ENCODE measurements around the gene TTC28.

Gene TTC28

DNA sequence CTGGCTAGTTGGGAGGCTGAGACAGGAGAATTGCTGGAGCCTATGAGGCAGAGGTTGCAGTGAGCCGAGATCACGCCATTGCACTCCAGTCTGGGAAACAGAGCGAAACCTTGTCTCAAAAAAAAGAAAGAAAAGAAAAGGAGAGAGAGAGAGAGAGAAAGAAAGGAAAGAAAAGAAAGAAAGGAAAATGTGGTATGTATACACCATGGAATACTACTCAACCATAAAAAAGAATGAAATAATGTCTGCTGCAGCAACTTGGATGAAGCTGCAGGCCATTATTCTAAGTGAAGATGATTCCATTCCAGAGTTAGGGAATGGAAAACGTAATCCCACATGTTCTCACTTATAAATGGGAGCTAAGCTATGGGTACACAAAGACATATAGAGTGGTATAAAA, 30.8 kb downstream of the TTC28 start:
- DNase-seq, result no peak
- Histone ChIP-seq H3K27me3 (replicated peaks; ENCODE audit: control insufficient read depth, insufficient read depth, low read length, poor library complexity, severe bottlenecking) (peaks cover 9% of the 10 kb centered on the region), H3K4me3 (ENCODE audit: insufficient read depth, low read depth, low read length, poor library complexity, severe bottlenecking) (no peak overlapping the region), H3K4me1 (ENCODE audit: control insufficient read depth, insufficient read depth, low read length, poor library complexity, severe bottlenecking) (no peaks in the 10 kb centered on the region), H3K27ac (ENCODE audit: insufficient read depth, low read length, poor library complexity, severe bottlenecking) (no peak overlapping the region), H3K9me3 (ENCODE audit: control insufficient read depth, low read length) (no peaks in the 10 kb centered on the region), H3K36me3 (ENCODE audit: control insufficient read depth, insufficient read depth, low read length) (no peaks in the 10 kb centered on the region)

DNA sequence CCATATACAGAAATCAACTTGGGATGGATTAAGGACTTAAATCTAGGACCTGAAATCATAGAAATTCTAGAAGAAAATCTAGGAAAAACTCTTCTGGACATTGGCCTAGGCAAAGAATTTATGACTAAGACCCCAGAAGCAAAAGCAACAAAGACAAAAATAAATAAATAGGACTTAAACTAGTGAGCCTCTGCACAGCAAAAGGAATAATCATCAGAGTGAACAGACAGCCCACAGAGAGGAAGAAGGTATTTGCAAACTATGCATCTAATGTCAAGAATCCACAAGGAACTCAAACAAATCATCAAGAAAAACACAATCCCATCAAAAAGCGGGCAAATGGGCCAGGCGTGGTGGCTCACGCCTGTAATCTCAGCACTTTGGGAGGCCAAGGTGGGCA, 32.4 kb downstream of the TTC28 start:
- DNase-seq, result no peak
- Histone ChIP-seq H3K4me1 (ENCODE audit: control insufficient read depth, insufficient read depth, low read length, poor library complexity, severe bottlenecking) (no peaks in the 10 kb centered on the region), H3K4me3 (ENCODE audit: insufficient read depth, low read depth, low read length, poor library complexity, severe bottlenecking) (no peak overlapping the region), H3K27me3 (replicated peaks; ENCODE audit: control insufficient read depth, insufficient read depth, low read length, poor library complexity, severe bottlenecking) (peaks cover 9% of the 10 kb centered on the region), H3K36me3 (ENCODE audit: control insufficient read depth, insufficient read depth, low read length) (no peaks in the 10 kb centered on the region), H3K27ac (ENCODE audit: insufficient read depth, low read length, poor library complexity, severe bottlenecking) (no peak overlapping the region), H3K9me3 (ENCODE audit: control insufficient read depth, low read length) (no peaks in the 10 kb centered on the region)

- no peak overlapping the region for H3K4me3 ChIP-seq (ENCODE audit: insufficient read depth, low read depth, low read length, poor library complexity, severe bottlenecking)
- no peaks in the 10 kb centered on the region for H3K36me3 ChIP-seq (ENCODE audit: control insufficient read depth, insufficient read depth, low read length)
- no peaks in the 10 kb centered on the region for H3K4me1 ChIP-seq (ENCODE audit: control insufficient read depth, insufficient read depth, low read length, poor library complexity, severe bottlenecking)
- peaks cover 6% of the 10 kb centered on the region for H3K27me3 ChIP-seq (replicated peaks; ENCODE audit: control insufficient read depth, insufficient read depth, low read length, poor library complexity, severe bottlenecking)
- no peaks in the 10 kb centered on the region for H3K9me3 ChIP-seq (ENCODE audit: control insufficient read depth, low read length)
- no peak overlapping the region for H3K27ac ChIP-seq (ENCODE audit: insufficient read depth, low read length, poor library complexity, severe bottlenecking)
- DNase-seq, result no peak
These were observed 40.3 kb downstream of the TTC28 start for GRCh38 chr22:28639321-28639720.

- H3K4me3 ChIP-seq (ENCODE audit: insufficient read depth, low read depth, low read length, poor library complexity, severe bottlenecking), result no peak overlapping the region
These were observed 42.4 kb downstream of the TTC28 start for GRCh38 chr22:28637225-28637624.

DNA sequence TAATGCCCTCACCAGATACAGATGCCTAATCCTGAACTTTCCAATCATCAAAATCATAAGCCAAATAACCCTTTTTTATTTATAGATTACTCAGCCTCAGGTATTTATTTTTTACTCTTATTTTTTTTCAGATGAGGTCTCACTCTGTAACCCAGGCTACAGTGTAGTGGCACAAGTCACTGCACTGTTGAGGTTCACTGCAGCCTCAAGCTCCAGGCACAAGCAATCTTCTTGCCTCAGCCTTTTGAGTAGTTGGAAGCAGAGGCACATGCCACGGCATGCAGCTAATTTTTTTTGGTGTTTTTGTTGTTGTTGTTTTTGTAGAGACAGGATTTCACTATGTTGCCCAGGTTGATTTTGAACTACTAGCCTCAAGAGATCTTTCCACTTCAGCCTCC, 49.5 kb downstream of the TTC28 start:
- no peaks in the 10 kb centered on the region for H3K9me3 ChIP-seq (ENCODE audit: control insufficient read depth, low read length)
- no peak overlapping the region for H3K4me3 ChIP-seq (ENCODE audit: insufficient read depth, low read depth, low read length, poor library complexity, severe bottlenecking)
- no peaks in the 10 kb centered on the region for H3K36me3 ChIP-seq (ENCODE audit: control insufficient read depth, insufficient read depth, low read length)
- no peak for DNase-seq
- H3K27me3 ChIP-seq (replicated peaks; ENCODE audit: control insufficient read depth, insufficient read depth, low read length, poor library complexity, severe bottlenecking), result no peaks in the 10 kb centered on the region
- no peaks in the 10 kb centered on the region for H3K4me1 ChIP-seq (ENCODE audit: control insufficient read depth, insufficient read depth, low read length, poor library complexity, severe bottlenecking)
- no peak overlapping the region for H3K27ac ChIP-seq (ENCODE audit: insufficient read depth, low read length, poor library complexity, severe bottlenecking)

More at GRCh38 chr22:28637225-28637624, 42.4 kb downstream of the TTC28 start:
- H3K27ac ChIP-seq (ENCODE audit: insufficient read depth, low read length, poor library complexity, severe bottlenecking), result no peak overlapping the region
- DNase-seq, result no peak
- H3K27me3 ChIP-seq (replicated peaks; ENCODE audit: control insufficient read depth, insufficient read depth, low read length, poor library complexity, severe bottlenecking), result peaks cover 3% of the 10 kb centered on the region
- H3K36me3 ChIP-seq (ENCODE audit: control insufficient read depth, insufficient read depth, low read length), result no peaks in the 10 kb centered on the region
- no peaks in the 10 kb centered on the region for H3K9me3 ChIP-seq (ENCODE audit: control insufficient read depth, low read length)
- H3K4me1 ChIP-seq (ENCODE audit: control insufficient read depth, insufficient read depth, low read length, poor library complexity, severe bottlenecking), result no peaks in the 10 kb centered on the region

DNA sequence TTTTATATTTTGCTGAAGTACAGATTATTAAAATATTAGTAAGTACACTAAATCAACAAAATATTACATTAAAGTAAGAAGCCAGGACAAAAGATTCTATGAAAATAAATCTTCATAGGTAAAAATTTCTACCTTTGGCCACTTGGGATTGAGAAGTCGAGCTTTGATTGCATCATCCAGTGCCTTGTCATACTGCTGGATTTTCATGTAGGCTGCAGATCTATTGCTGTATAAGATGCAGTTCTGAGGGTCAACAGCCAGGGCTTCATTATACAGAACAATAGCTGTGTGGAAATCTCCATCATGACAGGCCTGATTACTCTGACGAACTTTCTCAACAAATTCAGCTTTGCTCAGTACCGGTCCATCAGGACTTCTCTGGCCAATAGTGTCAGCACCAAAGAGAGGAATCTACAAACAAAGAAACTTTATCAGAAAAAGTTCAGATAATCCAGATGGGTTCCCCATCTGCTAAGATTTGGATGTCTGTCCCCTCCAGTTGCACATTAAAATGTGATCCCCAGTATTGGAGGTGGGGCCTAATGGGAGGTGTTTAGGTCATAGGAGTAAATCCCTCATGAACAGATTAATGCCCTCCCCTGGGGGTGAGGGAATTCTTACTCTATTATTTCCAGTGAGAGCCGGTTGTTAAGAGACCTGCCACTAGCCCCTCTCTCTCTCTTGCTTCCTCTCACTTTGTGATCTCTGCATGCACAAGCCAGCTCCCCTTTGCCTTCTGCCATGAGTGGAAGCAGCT, 50.0 kb downstream of the TTC28 start:
- DNase-seq, result no peak
- Histone ChIP-seq H3K4me3 (ENCODE audit: insufficient read depth, low read depth, low read length, poor library complexity, severe bottlenecking) (no peak overlapping the region), H3K27me3 (replicated peaks; ENCODE audit: control insufficient read depth, insufficient read depth, low read length, poor library complexity, severe bottlenecking) (no peaks in the 10 kb centered on the region), H3K27ac (ENCODE audit: insufficient read depth, low read length, poor library complexity, severe bottlenecking) (no peak overlapping the region), H3K36me3 (ENCODE audit: control insufficient read depth, insufficient read depth, low read length) (no peaks in the 10 kb centered on the region), H3K4me1 (ENCODE audit: control insufficient read depth, insufficient read depth, low read length, poor library complexity, severe bottlenecking) (no peaks in the 10 kb centered on the region), H3K9me3 (ENCODE audit: control insufficient read depth, low read length) (no peaks in the 10 kb centered on the region)

GRCh38 chr22:28628766-28629165, 50.9 kb downstream of the TTC28 start:
- no peaks in the 10 kb centered on the region for H3K27me3 ChIP-seq (replicated peaks; ENCODE audit: control insufficient read depth, insufficient read depth, low read length, poor library complexity, severe bottlenecking)
- no peaks in the 10 kb centered on the region for H3K9me3 ChIP-seq (ENCODE audit: control insufficient read depth, low read length)
- no peaks in the 10 kb centered on the region for H3K36me3 ChIP-seq (ENCODE audit: control insufficient read depth, insufficient read depth, low read length)
- H3K4me3 ChIP-seq (ENCODE audit: insufficient read depth, low read depth, low read length, poor library complexity, severe bottlenecking), result no peak overlapping the region
- H3K27ac ChIP-seq (ENCODE audit: insufficient read depth, low read length, poor library complexity, severe bottlenecking), result no peak overlapping the region
- no peaks in the 10 kb centered on the region for H3K4me1 ChIP-seq (ENCODE audit: control insufficient read depth, insufficient read depth, low read length, poor library complexity, severe bottlenecking)
- no peak for DNase-seq

DNA sequence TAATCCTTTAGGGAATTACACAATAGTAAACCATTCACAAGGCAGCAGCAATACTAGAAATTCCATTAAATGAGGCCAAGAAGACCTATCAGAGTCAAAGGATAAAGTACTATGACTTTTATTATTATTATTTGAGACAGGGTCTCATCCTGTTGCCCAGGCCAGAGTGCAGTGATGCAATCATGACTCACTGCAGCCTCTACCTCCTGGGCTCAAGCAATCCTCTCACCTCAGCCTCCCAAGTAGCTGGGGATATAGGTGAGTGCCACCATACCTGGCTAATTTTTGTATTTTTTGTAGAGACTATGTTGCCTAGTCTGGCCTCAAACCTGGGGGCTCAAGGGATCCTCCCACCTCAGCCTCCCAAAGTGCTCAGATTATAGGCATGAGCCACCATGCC, 51.8 kb downstream of the TTC28 start:
- no peaks in the 10 kb centered on the region for H3K27me3 ChIP-seq (replicated peaks; ENCODE audit: control insufficient read depth, insufficient read depth, low read length, poor library complexity, severe bottlenecking)
- H3K4me3 ChIP-seq (ENCODE audit: insufficient read depth, low read depth, low read length, poor library complexity, severe bottlenecking), result no peak overlapping the region
- no peaks in the 10 kb centered on the region for H3K9me3 ChIP-seq (ENCODE audit: control insufficient read depth, low read length)
- DNase-seq, result no peak
- no peaks in the 10 kb centered on the region for H3K4me1 ChIP-seq (ENCODE audit: control insufficient read depth, insufficient read depth, low read length, poor library complexity, severe bottlenecking)
- H3K27ac ChIP-seq (ENCODE audit: insufficient read depth, low read length, poor library complexity, severe bottlenecking), result no peak overlapping the region
- H3K36me3 ChIP-seq (ENCODE audit: control insufficient read depth, insufficient read depth, low read length), result no peaks in the 10 kb centered on the region

- no peaks in the 10 kb centered on the region for H3K36me3 ChIP-seq (ENCODE audit: control insufficient read depth, insufficient read depth, low read length)
- no peaks in the 10 kb centered on the region for H3K9me3 ChIP-seq (ENCODE audit: control insufficient read depth, low read length)
- no peak overlapping the region for H3K27ac ChIP-seq (ENCODE audit: insufficient read depth, low read length, poor library complexity, severe bottlenecking)
- H3K27me3 ChIP-seq (replicated peaks; ENCODE audit: control insufficient read depth, insufficient read depth, low read length, poor library complexity, severe bottlenecking), result no peaks in the 10 kb centered on the region
- no peaks in the 10 kb centered on the region for H3K4me1 ChIP-seq (ENCODE audit: control insufficient read depth, insufficient read depth, low read length, poor library complexity, severe bottlenecking)
- DNase-seq, result no peak
- H3K4me3 ChIP-seq (ENCODE audit: insufficient read depth, low read depth, low read length, poor library complexity, severe bottlenecking), result no peak overlapping the region
These were observed 59.3 kb downstream of the TTC28 start for GRCh38 chr22:28620244-28620922.

DNA sequence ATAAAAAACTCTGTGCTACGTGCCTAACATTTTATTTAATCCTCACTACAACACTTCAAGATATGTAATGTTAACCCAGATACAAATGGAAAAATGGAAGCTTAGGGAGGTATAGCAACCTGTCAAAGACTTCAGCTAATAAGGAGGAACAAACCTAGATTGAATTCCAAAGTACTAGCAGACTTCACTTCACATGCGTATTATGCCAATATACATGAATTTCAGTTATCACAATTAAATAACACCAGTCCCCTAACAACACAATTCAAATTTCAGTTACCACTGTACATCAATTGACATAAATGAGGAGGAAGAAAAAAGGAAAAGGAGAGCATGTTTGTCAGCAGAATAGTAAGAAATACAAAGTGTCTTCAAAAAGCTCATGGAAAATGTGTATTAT, 60.4 kb downstream of the TTC28 start:
- Histone ChIP-seq H3K4me1 (ENCODE audit: control insufficient read depth, insufficient read depth, low read length, poor library complexity, severe bottlenecking) (no peaks in the 10 kb centered on the region), H3K9me3 (ENCODE audit: control insufficient read depth, low read length) (no peaks in the 10 kb centered on the region), H3K27me3 (replicated peaks; ENCODE audit: control insufficient read depth, insufficient read depth, low read length, poor library complexity, severe bottlenecking) (no peaks in the 10 kb centered on the region), H3K4me3 (ENCODE audit: insufficient read depth, low read depth, low read length, poor library complexity, severe bottlenecking) (no peak overlapping the region), H3K36me3 (ENCODE audit: control insufficient read depth, insufficient read depth, low read length) (no peaks in the 10 kb centered on the region), H3K27ac (ENCODE audit: insufficient read depth, low read length, poor library complexity, severe bottlenecking) (no peak overlapping the region)
- DNase-seq, result no peak
